Measurements from ENCODE around the gene SPECC1.

The SPECC1 gene

DNA sequence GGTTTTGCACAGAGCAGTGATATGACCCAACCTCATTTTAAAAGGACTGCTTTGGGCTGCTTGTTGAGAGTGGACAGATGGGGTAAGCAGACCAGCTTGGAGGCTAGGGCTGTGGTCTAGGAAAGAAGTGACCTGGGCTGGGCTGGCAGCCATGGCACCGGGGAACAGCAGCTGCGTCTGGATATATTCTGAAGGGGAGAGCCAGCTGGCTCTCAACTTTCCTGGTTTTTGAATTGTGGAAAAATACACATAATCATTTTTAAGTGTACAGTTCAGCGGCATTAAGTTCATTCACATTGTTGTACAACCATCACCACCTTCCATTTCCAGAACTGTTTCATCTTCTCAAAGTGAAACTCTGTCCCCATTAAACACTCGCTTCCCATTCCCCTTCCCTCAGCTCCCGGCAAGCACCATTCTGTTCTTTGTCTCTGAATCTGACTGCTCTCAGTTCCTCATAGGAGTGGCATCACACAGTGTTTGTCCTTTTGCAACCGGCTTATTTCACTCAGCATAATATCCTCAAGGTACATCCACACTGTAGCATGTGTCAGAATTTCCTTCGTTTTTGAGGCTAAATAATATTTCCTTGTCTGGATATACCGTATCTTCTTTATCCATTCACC, 113.2 kb downstream of the SPECC1 start:
- no peak for DNase-seq
- Histone ChIP-seq H3K36me3 (ENCODE audit: control insufficient read depth, insufficient read depth, low read length) (no peaks in the 10 kb centered on the region), H3K4me3 (ENCODE audit: insufficient read depth, low read depth, low read length, poor library complexity, severe bottlenecking) (no peak overlapping the region), H3K4me1 (ENCODE audit: control insufficient read depth, insufficient read depth, low read length, poor library complexity, severe bottlenecking) (no peaks in the 10 kb centered on the region), H3K9me3 (ENCODE audit: control insufficient read depth, low read length) (no peaks in the 10 kb centered on the region), H3K27me3 (replicated peaks; ENCODE audit: control insufficient read depth, insufficient read depth, low read length, poor library complexity, severe bottlenecking) (no peaks in the 10 kb centered on the region), H3K27ac (ENCODE audit: insufficient read depth, low read length, poor library complexity, severe bottlenecking) (no peak overlapping the region)

DNA sequence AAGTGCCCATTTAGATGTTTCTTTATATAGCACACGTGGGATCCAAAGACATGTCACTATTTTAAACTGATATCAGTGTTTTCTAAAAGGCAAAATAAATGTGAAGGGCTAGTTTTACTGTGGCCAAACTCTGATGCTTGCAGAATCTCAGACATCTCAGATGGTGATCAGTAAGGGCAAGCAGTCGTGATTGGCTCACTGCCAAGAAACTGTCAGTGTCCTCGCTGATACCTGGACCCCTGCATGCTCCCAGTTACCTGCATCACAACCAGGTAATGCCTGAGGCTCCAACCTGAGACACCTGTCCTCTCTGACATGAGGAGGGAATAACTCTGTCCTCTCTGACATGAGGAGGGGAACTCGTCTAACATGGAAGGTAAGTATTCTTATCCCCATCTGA, 114.0 kb downstream of the SPECC1 start:
- Histone ChIP-seq H3K27ac (ENCODE audit: insufficient read depth, low read length, poor library complexity, severe bottlenecking) (no peak overlapping the region), H3K36me3 (ENCODE audit: control insufficient read depth, insufficient read depth, low read length) (no peaks in the 10 kb centered on the region), H3K4me1 (ENCODE audit: control insufficient read depth, insufficient read depth, low read length, poor library complexity, severe bottlenecking) (no peaks in the 10 kb centered on the region), H3K4me3 (ENCODE audit: insufficient read depth, low read depth, low read length, poor library complexity, severe bottlenecking) (no peak overlapping the region), H3K27me3 (replicated peaks; ENCODE audit: control insufficient read depth, insufficient read depth, low read length, poor library complexity, severe bottlenecking) (no peaks in the 10 kb centered on the region), H3K9me3 (ENCODE audit: control insufficient read depth, low read length) (no peaks in the 10 kb centered on the region)
- no peak for DNase-seq

DNA sequence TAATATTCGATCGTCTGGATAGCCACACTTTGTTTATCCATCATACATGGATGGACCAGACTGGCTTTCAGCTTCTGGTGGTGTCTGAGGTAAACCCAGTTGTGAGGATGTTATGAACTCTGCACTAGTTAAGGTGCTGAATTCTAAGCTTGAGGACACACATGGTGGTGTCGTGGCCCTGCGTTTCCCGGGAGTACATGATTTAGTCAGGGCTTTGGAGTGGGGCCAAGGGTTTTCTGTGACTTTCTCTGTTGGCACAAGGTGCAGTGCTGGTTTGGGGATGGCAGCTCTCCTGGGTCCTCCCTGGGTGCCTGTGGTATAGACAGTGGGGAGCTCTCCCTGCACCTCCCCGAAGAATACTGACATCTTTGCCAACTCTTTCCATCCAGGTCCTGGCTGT, 116.6 kb downstream of the SPECC1 start:
- H3K4me3 ChIP-seq (ENCODE audit: insufficient read depth, low read depth, low read length, poor library complexity, severe bottlenecking) = no peak overlapping the region
- H3K27ac ChIP-seq (ENCODE audit: insufficient read depth, low read length, poor library complexity, severe bottlenecking) = no peak overlapping the region
- H3K4me1 ChIP-seq (ENCODE audit: control insufficient read depth, insufficient read depth, low read length, poor library complexity, severe bottlenecking) = no peaks in the 10 kb centered on the region
- H3K36me3 ChIP-seq (ENCODE audit: control insufficient read depth, insufficient read depth, low read length) = no peaks in the 10 kb centered on the region
- no peaks in the 10 kb centered on the region for H3K9me3 ChIP-seq (ENCODE audit: control insufficient read depth, low read length)
- H3K27me3 ChIP-seq (replicated peaks; ENCODE audit: control insufficient read depth, insufficient read depth, low read length, poor library complexity, severe bottlenecking) = no peaks in the 10 kb centered on the region
- DNase-seq = no peak

DNA sequence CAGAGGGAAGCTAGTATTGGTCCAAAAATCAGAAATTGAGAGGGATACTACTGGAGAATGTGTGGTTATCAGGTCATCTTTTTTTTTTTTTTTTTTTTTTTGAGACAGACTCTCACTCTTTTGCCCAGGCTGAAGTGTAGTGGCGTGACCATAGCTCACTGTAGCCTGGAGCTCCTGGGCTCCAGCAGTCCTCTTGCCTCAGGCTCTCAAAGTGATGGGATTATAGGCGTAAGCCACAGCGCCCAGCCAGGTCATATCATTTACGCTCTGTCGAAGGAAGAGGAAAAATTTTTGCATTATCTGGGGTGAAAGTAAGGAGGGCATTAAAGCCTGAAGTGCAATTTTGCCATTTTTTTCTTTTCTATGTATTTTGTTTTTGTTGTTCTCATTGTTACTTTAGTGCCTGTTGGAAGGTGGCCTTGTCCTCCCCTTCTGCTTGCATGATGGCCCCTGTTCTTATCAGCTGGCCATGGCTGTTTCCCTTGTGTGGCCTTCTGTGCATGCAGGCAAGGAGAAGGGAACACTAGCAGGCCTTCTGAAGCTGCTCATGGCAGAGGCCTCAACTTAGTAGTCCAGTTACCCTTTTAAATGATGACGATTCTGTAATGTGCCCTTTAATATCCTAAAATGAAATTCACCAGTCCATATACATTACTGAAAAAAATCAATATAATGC, 118.3 kb downstream of the SPECC1 start:
- Histone ChIP-seq H3K4me1 (ENCODE audit: control insufficient read depth, insufficient read depth, low read length, poor library complexity, severe bottlenecking) (no peaks in the 10 kb centered on the region), H3K4me3 (ENCODE audit: insufficient read depth, low read depth, low read length, poor library complexity, severe bottlenecking) (no peak overlapping the region), H3K27me3 (replicated peaks; ENCODE audit: control insufficient read depth, insufficient read depth, low read length, poor library complexity, severe bottlenecking) (no peaks in the 10 kb centered on the region), H3K36me3 (ENCODE audit: control insufficient read depth, insufficient read depth, low read length) (no peaks in the 10 kb centered on the region), H3K27ac (ENCODE audit: insufficient read depth, low read length, poor library complexity, severe bottlenecking) (no peak overlapping the region), H3K9me3 (ENCODE audit: control insufficient read depth, low read length) (no peaks in the 10 kb centered on the region)
- no peak for DNase-seq

DNA sequence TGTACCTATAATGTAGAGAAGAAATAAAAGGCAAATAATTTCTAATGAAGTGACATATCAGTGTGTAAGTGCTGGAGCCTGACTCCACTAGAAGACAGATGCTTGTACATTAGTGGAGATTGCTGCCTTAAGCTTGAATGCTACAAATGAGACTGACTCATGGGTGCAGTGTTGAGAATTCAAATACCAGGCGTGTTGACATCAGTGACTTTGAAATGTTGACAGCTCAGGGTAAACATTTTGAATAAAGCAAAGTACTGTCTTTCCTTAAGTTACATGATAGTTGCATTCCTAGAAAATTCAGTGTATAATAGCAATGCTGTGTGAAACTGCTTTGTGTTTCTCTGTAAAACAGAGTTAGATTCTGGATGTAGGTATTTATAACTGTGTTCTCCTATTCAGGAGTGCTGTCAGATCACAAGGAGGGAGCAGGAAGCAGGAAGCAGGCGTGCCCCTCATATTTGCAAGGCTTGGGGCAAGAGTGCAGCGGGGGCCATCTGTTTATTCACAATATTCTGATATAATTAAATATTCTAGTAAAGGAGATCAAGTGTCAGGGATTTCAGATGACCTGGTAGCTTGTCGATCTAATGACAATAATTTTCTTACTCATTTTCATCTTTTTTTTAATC, 119.0 kb downstream of the SPECC1 start:
- H3K27me3 ChIP-seq (replicated peaks; ENCODE audit: control insufficient read depth, insufficient read depth, low read length, poor library complexity, severe bottlenecking) = no peaks in the 10 kb centered on the region

DNA sequence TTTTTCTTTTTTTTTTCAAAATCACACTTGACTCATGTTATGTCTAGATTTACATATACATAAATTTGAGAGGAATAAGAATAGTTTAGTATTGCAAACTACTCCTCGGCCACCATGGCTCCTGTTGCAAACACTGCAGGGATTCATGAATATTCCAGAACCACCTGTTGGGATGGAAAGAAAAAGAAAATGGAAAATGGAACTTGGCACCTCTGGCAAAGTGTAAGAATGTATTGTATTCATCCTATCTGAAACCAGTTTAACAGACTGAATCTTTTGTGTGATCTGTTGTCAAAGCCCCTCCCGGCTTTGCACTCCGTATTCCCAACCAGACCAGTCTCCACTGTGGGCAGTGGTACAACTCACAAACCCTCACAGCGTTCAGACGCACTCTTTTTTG, 124.4 kb downstream of the SPECC1 start:
- H3K9me3 ChIP-seq (ENCODE audit: control insufficient read depth, low read length) = no peaks in the 10 kb centered on the region
- no peak for DNase-seq
- no peaks in the 10 kb centered on the region for H3K36me3 ChIP-seq (ENCODE audit: control insufficient read depth, insufficient read depth, low read length)
- no peaks in the 10 kb centered on the region for H3K4me1 ChIP-seq (ENCODE audit: control insufficient read depth, insufficient read depth, low read length, poor library complexity, severe bottlenecking)
- H3K4me3 ChIP-seq (ENCODE audit: insufficient read depth, low read depth, low read length, poor library complexity, severe bottlenecking) = no peak overlapping the region
- no peak overlapping the region for H3K27ac ChIP-seq (ENCODE audit: insufficient read depth, low read length, poor library complexity, severe bottlenecking)
- H3K27me3 ChIP-seq (replicated peaks; ENCODE audit: control insufficient read depth, insufficient read depth, low read length, poor library complexity, severe bottlenecking) = no peaks in the 10 kb centered on the region

More for the DNA sequence above, 119.0 kb downstream of the SPECC1 start:
- Histone ChIP-seq H3K4me3 (ENCODE audit: insufficient read depth, low read depth, low read length, poor library complexity, severe bottlenecking) (no peak overlapping the region), H3K4me1 (ENCODE audit: control insufficient read depth, insufficient read depth, low read length, poor library complexity, severe bottlenecking) (no peaks in the 10 kb centered on the region), H3K27ac (ENCODE audit: insufficient read depth, low read length, poor library complexity, severe bottlenecking) (no peak overlapping the region), H3K36me3 (ENCODE audit: control insufficient read depth, insufficient read depth, low read length) (no peaks in the 10 kb centered on the region), H3K9me3 (ENCODE audit: control insufficient read depth, low read length) (no peaks in the 10 kb centered on the region)
- DNase-seq = no peak

DNA sequence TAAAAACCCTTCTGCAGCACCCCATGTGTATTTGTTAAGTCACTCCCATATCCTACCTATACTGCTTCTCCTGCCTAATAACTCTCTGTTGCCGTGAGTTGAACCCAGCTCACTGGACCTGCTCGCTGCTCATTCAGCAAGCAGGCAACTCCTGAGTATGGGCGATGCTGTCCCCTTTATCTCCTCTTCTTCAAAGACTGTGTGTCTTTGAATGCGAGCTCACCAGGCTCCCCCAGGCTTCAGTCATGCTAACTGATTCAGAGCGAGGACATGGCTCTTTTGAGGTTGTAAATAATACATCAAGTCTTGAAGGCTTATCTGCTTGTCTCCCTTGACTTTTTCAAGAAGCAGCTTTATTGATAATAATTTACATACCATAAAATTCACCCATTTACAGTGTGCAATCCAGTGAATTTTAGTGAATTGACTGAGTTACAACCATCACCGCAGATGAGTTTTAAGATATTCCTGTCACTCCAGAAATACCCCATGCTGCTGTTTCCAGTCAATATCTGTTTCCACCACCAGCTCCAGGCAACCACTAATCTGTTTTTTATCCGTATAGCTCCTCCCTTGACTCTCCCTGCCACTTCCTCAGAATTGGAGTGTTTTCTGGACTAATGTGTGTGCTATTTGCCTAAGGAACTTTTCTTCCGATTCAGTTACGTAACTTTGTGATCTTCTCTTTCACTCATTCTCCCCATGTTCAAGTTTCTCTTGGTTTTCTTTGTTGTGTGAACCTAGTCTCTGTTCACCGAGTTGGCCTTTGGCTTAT, 132.2 kb downstream of the SPECC1 start:
- Histone ChIP-seq H3K9me3 (ENCODE audit: control insufficient read depth, low read length) (no peaks in the 10 kb centered on the region), H3K27ac (ENCODE audit: insufficient read depth, low read length, poor library complexity, severe bottlenecking) (no peak overlapping the region), H3K4me1 (ENCODE audit: control insufficient read depth, insufficient read depth, low read length, poor library complexity, severe bottlenecking) (no peaks in the 10 kb centered on the region), H3K27me3 (replicated peaks; ENCODE audit: control insufficient read depth, insufficient read depth, low read length, poor library complexity, severe bottlenecking) (no peaks in the 10 kb centered on the region), H3K4me3 (ENCODE audit: insufficient read depth, low read depth, low read length, poor library complexity, severe bottlenecking) (no peak overlapping the region), H3K36me3 (ENCODE audit: control insufficient read depth, insufficient read depth, low read length) (no peaks in the 10 kb centered on the region)
- no peak for DNase-seq

DNA sequence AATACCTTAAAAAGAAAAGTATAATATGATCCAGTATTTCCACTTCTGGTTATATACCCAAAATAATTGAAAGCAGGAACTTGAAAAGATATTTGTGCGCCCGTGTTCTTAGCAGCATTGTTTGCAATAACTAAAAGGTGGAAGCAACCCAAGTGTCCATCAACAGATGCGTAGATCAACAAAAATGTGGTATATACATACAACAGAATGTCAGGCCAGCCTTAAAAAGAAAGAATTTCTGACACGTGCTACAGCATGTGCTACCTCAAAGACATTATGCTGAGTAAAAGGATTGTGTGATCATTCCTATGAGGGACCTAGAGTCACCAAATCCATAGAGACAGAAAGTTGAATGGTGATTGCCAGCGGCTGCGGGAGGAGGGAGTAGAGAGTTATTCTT, 133.1 kb downstream of the SPECC1 start:
- no peaks in the 10 kb centered on the region for H3K9me3 ChIP-seq (ENCODE audit: control insufficient read depth, low read length)
- no peak for DNase-seq
- no peaks in the 10 kb centered on the region for H3K36me3 ChIP-seq (ENCODE audit: control insufficient read depth, insufficient read depth, low read length)
- H3K4me1 ChIP-seq (ENCODE audit: control insufficient read depth, insufficient read depth, low read length, poor library complexity, severe bottlenecking) = no peaks in the 10 kb centered on the region
- no peak overlapping the region for H3K4me3 ChIP-seq (ENCODE audit: insufficient read depth, low read depth, low read length, poor library complexity, severe bottlenecking)
- no peak overlapping the region for H3K27ac ChIP-seq (ENCODE audit: insufficient read depth, low read length, poor library complexity, severe bottlenecking)
- H3K27me3 ChIP-seq (replicated peaks; ENCODE audit: control insufficient read depth, insufficient read depth, low read length, poor library complexity, severe bottlenecking) = no peaks in the 10 kb centered on the region

DNA sequence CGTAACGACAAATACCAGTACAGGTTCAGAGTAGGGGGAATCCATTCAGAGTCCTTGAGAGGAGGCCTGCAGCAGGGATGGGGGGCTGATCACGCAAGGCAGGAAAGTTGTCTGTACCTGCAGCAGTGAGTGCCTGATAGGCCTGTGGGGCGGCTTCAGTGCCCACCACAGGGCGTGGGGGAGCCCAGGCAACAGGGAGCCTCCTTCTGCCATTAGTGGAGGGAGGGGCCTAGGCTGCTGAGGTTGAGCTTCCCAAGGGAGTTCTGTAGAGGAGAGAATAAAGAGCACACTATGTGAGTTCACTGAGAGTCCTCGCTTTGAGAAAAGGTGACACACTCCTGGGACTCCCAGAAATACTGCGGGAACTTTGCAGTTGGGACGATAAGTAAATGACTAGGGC, 134.6 kb downstream of the SPECC1 start:
- no peaks in the 10 kb centered on the region for H3K9me3 ChIP-seq (ENCODE audit: control insufficient read depth, low read length)
- no peaks in the 10 kb centered on the region for H3K36me3 ChIP-seq (ENCODE audit: control insufficient read depth, insufficient read depth, low read length)
- H3K4me3 ChIP-seq (ENCODE audit: insufficient read depth, low read depth, low read length, poor library complexity, severe bottlenecking) = no peak overlapping the region
- H3K27ac ChIP-seq (ENCODE audit: insufficient read depth, low read length, poor library complexity, severe bottlenecking) = no peak overlapping the region
- no peaks in the 10 kb centered on the region for H3K4me1 ChIP-seq (ENCODE audit: control insufficient read depth, insufficient read depth, low read length, poor library complexity, severe bottlenecking)
- no peaks in the 10 kb centered on the region for H3K27me3 ChIP-seq (replicated peaks; ENCODE audit: control insufficient read depth, insufficient read depth, low read length, poor library complexity, severe bottlenecking)
- DNase-seq = no peak

DNA sequence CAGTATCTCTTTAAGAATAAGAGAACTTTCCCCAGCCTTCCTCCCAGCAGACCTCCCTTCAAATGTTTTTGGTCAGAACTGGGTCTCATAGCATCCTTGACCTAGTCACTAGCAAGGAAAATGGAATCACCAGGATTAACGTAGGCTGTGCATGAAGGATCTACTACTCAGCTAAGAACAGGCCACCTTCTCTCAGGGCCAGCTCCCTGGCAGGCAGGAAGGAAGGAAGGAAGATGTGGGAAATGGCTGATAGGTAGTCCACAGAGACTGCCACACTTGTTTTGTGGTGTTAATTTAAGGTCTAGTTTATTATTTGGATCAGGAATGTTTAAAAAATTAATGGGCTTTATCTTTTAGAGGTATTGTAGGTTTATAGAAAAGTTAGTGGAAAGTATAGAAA, 136.4 kb downstream of the SPECC1 start:
- H3K27me3 ChIP-seq (replicated peaks; ENCODE audit: control insufficient read depth, insufficient read depth, low read length, poor library complexity, severe bottlenecking) = no peaks in the 10 kb centered on the region
- H3K9me3 ChIP-seq (ENCODE audit: control insufficient read depth, low read length) = no peaks in the 10 kb centered on the region
- no peak overlapping the region for H3K27ac ChIP-seq (ENCODE audit: insufficient read depth, low read length, poor library complexity, severe bottlenecking)
- DNase-seq = no peak
- no peaks in the 10 kb centered on the region for H3K36me3 ChIP-seq (ENCODE audit: control insufficient read depth, insufficient read depth, low read length)
- no peaks in the 10 kb centered on the region for H3K4me1 ChIP-seq (ENCODE audit: control insufficient read depth, insufficient read depth, low read length, poor library complexity, severe bottlenecking)
- H3K4me3 ChIP-seq (ENCODE audit: insufficient read depth, low read depth, low read length, poor library complexity, severe bottlenecking) = no peak overlapping the region
